WTC11 (cell line): ENCODE data around the gene NOC2L. TPM values are rescaled to one million over a fixed set of nuclear protein-coding genes. Genes with fewer than 3 reads are reported as not detected.

ENCODE experiments used
- ATAC-seq: fragments of 200-7000 bp; cut with Tn5 transposase; 2 replicates; pipeline ENCODE4 v1.10.0; 2021; ENCODE audit warnings: mild to moderate bottlenecking, moderate library complexity
- CTCF ChIA-PET: fragments of 300-600 bp; sonication (Branson Sonifier 250); formaldehyde crosslinking; loops from one replicate; lab custom pipeline; 2021; ENCODE audit warnings: antibody characterized with exemption; lab: Charles Lee
- POLR2A ChIA-PET: fragments of 350-600 bp; sonication (Branson Sonifier 250); formaldehyde crosslinking; loops from one replicate; lab custom pipeline; 2021; ENCODE audit warnings: antibody characterized with exemption; lab: Charles Lee
- DNase-seq: peaks from one replicate; pipeline ENCODE4 v3.0.0; 2021; ENCODE audit warnings: low spot score
- H3K27ac Mint-ChIP-seq: 2 replicates; pipeline ENCODE4 v1.8.0; 2021; ENCODE audit warnings: mixed read lengths
- H3K27me3 Mint-ChIP-seq: 2 replicates; pipeline ENCODE4 v1.8.0; 2021; ENCODE audit warnings: low read depth, mild to moderate bottlenecking, moderate library complexity, mixed read lengths
- H3K36me3 Mint-ChIP-seq: 2 replicates; pipeline ENCODE4 v1.8.0; 2021; ENCODE audit warnings: mixed read lengths
- H3K4me1 Mint-ChIP-seq: 2 replicates; pipeline ENCODE4 v1.8.0; 2022; ENCODE audit warnings: mixed read lengths
- H3K4me3 Mint-ChIP-seq: 2 replicates; pipeline ENCODE4 v1.8.0; 2021; ENCODE audit warnings: mild to moderate bottlenecking, moderate library complexity, mixed read lengths
- H3K9me3 Mint-ChIP-seq: 2 replicates; pipeline ENCODE4 v1.8.0; 2021; ENCODE audit warnings: mixed read lengths
- JAZF1 ChIP-seq: fragments of 250-450 bp; sonication (Bioruptor Pico); IDR thresholded peaks from 2 replicates; pipeline ENCODE4 v1.9.0; 2021; ENCODE audit warnings: moderate library complexity, mild to moderate bottlenecking, inconsistent platforms
- JUN ChIP-seq: sonication (generic); formaldehyde crosslinking; IDR thresholded peaks from 2 replicates; pipeline ENCODE4 v1.8.0; 2023; ENCODE audit warnings: mild to moderate bottlenecking, missing genetic modification reagents
- PRRX2 ChIP-seq: fragments of 250-450 bp; sonication (Bioruptor Pico); IDR thresholded peaks from 2 replicates; pipeline ENCODE4 v1.8.0; 2021; ENCODE audit warnings: mild to moderate bottlenecking
- RELA ChIP-seq: sonication (generic); formaldehyde crosslinking; IDR thresholded peaks from 2 replicates; pipeline ENCODE4 v1.8.1; 2022; ENCODE audit warnings: missing genetic modification reagents, mild to moderate bottlenecking, borderline replicate concordance
- SOX15 ChIP-seq: fragments of 250-450 bp; sonication (Bioruptor Pico); IDR thresholded peaks from 2 replicates; pipeline ENCODE4 v1.9.0; 2021; ENCODE audit warnings: mild to moderate bottlenecking
- ZBTB21 ChIP-seq: sonication (generic); formaldehyde crosslinking; IDR thresholded peaks from 2 replicates; pipeline ENCODE4 v1.8.1; 2023; ENCODE audit warnings: mild to moderate bottlenecking, missing genetic modification reagents, borderline replicate concordance
- ZNF219 ChIP-seq: sonication (generic); formaldehyde crosslinking; IDR thresholded peaks from 2 replicates; pipeline ENCODE4 v1.8.0; 2023; ENCODE audit warnings: missing genetic modification reagents, mild to moderate bottlenecking, borderline replicate concordance
- total RNA-seq: library from RNA; stranded (reverse); gene quantifications from 3 replicates; pipeline ENCODE4 v1.2.3, GENCODE V29; 2021
- TF ChIP-seq, protein P1 (sequence below): fragments of 250-450 bp; sonication (Bioruptor Pico); IDR thresholded peaks from 2 replicates; pipeline ENCODE4 v2.1.2; 2022; ENCODE audit warnings: mild to moderate bottlenecking, moderate library complexity
- TF ChIP-seq, protein P2 (sequence below): sonication (generic); formaldehyde crosslinking; IDR thresholded peaks from 2 replicates; pipeline ENCODE4 v1.8.0; 2022; ENCODE audit warnings: mild to moderate bottlenecking, missing genetic modification reagents
- TF ChIP-seq, protein P3 (sequence below): sonication (generic); formaldehyde crosslinking; IDR thresholded peaks from 2 replicates; pipeline ENCODE4 v1.8.0; 2022; ENCODE audit warnings: missing genetic modification reagents
- TF ChIP-seq, protein P4 (sequence below): sonication (generic); formaldehyde crosslinking; IDR thresholded peaks from 2 replicates; pipeline ENCODE4 v1.8.0; 2023; ENCODE audit warnings: mild to moderate bottlenecking, missing genetic modification reagents
- TF ChIP-seq, protein P5 (sequence below): sonication (generic); formaldehyde crosslinking; IDR thresholded peaks from 2 replicates; pipeline ENCODE4 v1.8.1; 2022; ENCODE audit warnings: mild to moderate bottlenecking, missing genetic modification reagents, moderate library complexity, borderline replicate concordance
- TF ChIP-seq, protein P6 (sequence below): sonication (generic); formaldehyde crosslinking; IDR thresholded peaks from 2 replicates; pipeline ENCODE4 v1.8.1; 2023; ENCODE audit warnings: mild to moderate bottlenecking, moderate library complexity, missing genetic modification reagents
- TF ChIP-seq, protein P7 (sequence below): sonication (generic); formaldehyde crosslinking; IDR thresholded peaks from 2 replicates; pipeline ENCODE4 v1.8.1; 2023; ENCODE audit warnings: mild to moderate bottlenecking, missing genetic modification reagents, moderate library complexity
- TF ChIP-seq, protein P8 (sequence below): fragments of 250-450 bp; sonication (Bioruptor Pico); IDR thresholded peaks from 2 replicates; pipeline ENCODE4 v1.9.0; 2021; ENCODE audit warnings: mild to moderate bottlenecking, borderline replicate concordance

The NOC2L gene
- total RNA-seq, 1 experiment from 2014 or later, result 182 TPM

DNA sequence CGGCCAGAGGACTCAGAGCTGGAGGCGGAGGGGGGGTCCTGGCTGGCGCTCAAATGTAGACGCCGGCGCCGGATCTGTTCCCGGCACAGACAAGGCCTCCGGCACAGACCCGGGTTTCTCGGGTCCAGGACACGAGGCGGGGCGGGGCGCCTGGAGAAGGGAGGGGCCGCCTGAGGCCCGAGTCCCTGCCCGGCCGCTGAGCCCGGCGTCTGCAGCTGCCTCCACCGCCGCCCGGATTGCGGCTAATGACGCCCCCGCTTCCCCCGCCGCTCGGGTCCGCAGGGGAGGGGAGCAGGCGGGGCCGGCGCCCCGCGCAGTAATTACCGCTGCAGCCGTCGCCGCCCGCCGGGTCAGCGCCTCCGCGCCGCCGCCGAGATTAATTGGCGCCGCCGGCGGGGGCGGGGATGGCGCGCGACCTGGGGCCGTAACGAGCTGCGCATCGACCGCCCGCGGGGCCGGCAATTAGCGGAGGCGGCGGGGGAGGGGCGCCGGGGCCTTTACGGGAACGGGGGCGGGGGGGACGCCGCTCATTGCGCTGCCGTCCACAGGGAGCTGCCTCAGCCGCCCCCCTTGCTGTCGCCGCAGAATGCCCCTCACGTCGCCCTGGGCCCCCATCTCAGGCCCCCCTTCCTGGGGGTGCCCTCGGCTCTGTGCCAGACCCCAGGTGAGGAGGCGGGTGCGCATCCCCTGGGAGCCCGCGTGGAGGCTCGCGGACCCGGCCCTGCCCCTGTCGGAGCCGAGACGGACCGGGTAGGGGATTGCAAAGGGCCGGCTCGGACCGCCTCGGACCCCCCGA, 17.3 kb downstream of the NOC2L start (continued):
- TF ChIP-seq, protein P1, sequence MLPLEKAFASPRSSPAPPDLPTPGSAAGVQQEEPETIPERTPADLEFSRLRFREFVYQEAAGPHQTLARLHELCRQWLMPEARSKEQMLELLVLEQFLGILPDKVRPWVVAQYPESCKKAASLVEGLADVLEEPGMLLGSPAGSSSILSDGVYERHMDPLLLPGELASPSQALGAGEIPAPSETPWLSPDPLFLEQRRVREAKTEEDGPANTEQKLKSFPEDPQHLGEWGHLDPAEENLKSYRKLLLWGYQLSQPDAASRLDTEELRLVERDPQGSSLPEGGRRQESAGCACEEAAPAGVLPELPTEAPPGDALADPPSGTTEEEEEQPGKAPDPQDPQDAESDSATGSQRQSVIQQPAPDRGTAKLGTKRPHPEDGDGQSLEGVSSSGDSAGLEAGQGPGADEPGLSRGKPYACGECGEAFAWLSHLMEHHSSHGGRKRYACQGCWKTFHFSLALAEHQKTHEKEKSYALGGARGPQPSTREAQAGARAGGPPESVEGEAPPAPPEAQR (CRISPR knock-in tag), result no peak
- TF ChIP-seq SOX15 (CRISPR knock-in tag) (no peak), ZBTB21 (CRISPR knock-in tag) (no peak), ZNF219 (CRISPR knock-in tag) (no peak)
- TF ChIP-seq, protein P2, sequence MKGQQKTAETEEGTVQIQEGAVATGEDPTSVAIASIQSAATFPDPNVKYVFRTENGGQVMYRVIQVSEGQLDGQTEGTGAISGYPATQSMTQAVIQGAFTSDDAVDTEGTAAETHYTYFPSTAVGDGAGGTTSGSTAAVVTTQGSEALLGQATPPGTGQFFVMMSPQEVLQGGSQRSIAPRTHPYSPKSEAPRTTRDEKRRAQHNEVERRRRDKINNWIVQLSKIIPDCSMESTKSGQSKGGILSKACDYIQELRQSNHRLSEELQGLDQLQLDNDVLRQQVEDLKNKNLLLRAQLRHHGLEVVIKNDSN (CRISPR knock-in tag), result no peak
- TF ChIP-seq, protein P3, sequence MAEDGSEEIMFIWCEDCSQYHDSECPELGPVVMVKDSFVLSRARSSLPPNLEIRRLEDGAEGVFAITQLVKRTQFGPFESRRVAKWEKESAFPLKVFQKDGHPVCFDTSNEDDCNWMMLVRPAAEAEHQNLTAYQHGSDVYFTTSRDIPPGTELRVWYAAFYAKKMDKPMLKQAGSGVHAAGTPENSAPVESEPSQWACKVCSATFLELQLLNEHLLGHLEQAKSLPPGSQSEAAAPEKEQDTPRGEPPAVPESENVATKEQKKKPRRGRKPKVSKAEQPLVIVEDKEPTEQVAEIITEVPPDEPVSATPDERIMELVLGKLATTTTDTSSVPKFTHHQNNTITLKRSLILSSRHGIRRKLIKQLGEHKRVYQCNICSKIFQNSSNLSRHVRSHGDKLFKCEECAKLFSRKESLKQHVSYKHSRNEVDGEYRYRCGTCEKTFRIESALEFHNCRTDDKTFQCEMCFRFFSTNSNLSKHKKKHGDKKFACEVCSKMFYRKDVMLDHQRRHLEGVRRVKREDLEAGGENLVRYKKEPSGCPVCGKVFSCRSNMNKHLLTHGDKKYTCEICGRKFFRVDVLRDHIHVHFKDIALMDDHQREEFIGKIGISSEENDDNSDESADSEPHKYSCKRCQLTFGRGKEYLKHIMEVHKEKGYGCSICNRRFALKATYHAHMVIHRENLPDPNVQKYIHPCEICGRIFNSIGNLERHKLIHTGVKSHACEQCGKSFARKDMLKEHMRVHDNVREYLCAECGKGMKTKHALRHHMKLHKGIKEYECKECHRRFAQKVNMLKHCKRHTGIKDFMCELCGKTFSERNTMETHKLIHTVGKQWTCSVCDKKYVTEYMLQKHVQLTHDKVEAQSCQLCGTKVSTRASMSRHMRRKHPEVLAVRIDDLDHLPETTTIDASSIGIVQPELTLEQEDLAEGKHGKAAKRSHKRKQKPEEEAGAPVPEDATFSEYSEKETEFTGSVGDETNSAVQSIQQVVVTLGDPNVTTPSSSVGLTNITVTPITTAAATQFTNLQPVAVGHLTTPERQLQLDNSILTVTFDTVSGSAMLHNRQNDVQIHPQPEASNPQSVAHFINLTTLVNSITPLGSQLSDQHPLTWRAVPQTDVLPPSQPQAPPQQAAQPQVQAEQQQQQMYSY, result no peak
- TF ChIP-seq, protein P4, sequence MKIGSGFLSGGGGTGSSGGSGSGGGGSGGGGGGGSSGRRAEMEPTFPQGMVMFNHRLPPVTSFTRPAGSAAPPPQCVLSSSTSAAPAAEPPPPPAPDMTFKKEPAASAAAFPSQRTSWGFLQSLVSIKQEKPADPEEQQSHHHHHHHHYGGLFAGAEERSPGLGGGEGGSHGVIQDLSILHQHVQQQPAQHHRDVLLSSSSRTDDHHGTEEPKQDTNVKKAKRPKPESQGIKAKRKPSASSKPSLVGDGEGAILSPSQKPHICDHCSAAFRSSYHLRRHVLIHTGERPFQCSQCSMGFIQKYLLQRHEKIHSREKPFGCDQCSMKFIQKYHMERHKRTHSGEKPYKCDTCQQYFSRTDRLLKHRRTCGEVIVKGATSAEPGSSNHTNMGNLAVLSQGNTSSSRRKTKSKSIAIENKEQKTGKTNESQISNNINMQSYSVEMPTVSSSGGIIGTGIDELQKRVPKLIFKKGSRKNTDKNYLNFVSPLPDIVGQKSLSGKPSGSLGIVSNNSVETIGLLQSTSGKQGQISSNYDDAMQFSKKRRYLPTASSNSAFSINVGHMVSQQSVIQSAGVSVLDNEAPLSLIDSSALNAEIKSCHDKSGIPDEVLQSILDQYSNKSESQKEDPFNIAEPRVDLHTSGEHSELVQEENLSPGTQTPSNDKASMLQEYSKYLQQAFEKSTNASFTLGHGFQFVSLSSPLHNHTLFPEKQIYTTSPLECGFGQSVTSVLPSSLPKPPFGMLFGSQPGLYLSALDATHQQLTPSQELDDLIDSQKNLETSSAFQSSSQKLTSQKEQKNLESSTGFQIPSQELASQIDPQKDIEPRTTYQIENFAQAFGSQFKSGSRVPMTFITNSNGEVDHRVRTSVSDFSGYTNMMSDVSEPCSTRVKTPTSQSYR (CRISPR knock-in tag), result no peak
- TF ChIP-seq, protein P5, sequence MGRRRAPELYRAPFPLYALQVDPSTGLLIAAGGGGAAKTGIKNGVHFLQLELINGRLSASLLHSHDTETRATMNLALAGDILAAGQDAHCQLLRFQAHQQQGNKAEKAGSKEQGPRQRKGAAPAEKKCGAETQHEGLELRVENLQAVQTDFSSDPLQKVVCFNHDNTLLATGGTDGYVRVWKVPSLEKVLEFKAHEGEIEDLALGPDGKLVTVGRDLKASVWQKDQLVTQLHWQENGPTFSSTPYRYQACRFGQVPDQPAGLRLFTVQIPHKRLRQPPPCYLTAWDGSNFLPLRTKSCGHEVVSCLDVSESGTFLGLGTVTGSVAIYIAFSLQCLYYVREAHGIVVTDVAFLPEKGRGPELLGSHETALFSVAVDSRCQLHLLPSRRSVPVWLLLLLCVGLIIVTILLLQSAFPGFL (CRISPR knock-in tag), result no peak

DNA sequence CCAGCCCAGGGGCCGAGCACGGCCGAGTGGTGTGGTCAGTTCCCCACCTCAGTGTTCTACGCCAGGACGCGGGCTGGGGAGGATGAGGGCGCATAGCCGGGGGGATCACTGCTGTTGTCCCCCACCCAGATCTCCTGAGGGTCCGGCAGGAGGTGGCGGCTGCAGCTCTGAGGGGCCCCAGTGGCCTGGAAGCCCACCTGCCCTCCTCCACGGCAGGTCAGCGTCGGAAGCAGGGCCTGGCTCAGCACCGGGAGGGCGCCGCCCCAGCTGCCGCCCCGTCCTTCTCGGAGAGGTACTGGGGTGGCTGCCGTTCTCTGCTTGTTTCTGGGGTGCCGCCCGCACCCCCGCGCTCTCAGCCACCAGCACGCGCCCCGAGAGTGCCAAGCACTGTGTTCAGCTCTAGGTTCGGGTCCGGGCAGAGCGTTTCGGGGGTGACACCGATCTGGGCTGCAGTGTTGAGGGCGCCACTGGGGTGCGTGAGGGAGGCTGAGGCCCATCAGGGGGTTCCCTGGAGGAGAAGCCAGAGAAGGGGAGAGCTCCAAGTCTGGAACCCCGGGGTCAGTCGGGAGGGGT, 18.0 kb downstream of the NOC2L start:
- H3K4me1 Mint-ChIP-seq, result peaks cover 6% of the 10 kb centered on the region
- H3K27ac Mint-ChIP-seq, result no peak overlapping the region
- no peak for ATAC-seq
- no peak for DNase-seq
- ChIA-PET CTCF (interaction anchor here (0.8 to 4.9 kb wide), 15 partner anchors 10 to 123 kb away, joined by 3 to 40 read pairs (median 4); partner anchors contain the start of genes PLEKHN1 and SAMD11), POLR2A (no interaction called here)
- no peaks in the 10 kb centered on the region for H3K9me3 Mint-ChIP-seq
- H3K27me3 Mint-ChIP-seq, result peaks cover 61% of the 10 kb centered on the region
- no peaks in the 10 kb centered on the region for H3K36me3 Mint-ChIP-seq
- H3K4me3 Mint-ChIP-seq, result peak overlapping the region; percentile 70
- TF ChIP-seq RELA (CRISPR knock-in tag), result no peak
- TF ChIP-seq, protein P6, sequence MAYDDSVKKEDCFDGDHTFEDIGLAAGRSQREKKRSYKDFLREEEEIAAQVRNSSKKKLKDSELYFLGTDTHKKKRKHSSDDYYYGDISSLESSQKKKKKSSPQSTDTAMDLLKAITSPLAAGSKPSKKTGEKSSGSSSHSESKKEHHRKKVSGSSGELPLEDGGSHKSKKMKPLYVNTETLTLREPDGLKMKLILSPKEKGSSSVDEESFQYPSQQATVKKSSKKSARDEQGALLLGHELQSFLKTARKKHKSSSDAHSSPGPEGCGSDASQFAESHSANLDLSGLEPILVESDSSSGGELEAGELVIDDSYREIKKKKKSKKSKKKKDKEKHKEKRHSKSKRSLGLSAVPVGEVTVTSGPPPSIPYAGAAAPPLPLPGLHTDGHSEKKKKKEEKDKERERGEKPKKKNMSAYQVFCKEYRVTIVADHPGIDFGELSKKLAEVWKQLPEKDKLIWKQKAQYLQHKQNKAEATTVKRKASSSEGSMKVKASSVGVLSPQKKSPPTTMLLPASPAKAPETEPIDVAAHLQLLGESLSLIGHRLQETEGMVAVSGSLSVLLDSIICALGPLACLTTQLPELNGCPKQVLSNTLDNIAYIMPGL, result 0 out of 2 replicates have a peak, but pooled peaks have one; percentile 1
- TF ChIP-seq, protein P7, sequence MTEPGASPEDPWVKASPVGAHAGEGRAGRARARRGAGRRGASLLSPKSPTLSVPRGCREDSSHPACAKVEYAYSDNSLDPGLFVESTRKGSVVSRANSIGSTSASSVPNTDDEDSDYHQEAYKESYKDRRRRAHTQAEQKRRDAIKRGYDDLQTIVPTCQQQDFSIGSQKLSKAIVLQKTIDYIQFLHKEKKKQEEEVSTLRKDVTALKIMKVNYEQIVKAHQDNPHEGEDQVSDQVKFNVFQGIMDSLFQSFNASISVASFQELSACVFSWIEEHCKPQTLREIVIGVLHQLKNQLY (CRISPR knock-in tag), result 0 out of 2 replicates have a peak, but pooled peaks have one; percentile 44
- TF ChIP-seq ZNF219 (CRISPR knock-in tag), result no peak
- TF ChIP-seq, protein P8, sequence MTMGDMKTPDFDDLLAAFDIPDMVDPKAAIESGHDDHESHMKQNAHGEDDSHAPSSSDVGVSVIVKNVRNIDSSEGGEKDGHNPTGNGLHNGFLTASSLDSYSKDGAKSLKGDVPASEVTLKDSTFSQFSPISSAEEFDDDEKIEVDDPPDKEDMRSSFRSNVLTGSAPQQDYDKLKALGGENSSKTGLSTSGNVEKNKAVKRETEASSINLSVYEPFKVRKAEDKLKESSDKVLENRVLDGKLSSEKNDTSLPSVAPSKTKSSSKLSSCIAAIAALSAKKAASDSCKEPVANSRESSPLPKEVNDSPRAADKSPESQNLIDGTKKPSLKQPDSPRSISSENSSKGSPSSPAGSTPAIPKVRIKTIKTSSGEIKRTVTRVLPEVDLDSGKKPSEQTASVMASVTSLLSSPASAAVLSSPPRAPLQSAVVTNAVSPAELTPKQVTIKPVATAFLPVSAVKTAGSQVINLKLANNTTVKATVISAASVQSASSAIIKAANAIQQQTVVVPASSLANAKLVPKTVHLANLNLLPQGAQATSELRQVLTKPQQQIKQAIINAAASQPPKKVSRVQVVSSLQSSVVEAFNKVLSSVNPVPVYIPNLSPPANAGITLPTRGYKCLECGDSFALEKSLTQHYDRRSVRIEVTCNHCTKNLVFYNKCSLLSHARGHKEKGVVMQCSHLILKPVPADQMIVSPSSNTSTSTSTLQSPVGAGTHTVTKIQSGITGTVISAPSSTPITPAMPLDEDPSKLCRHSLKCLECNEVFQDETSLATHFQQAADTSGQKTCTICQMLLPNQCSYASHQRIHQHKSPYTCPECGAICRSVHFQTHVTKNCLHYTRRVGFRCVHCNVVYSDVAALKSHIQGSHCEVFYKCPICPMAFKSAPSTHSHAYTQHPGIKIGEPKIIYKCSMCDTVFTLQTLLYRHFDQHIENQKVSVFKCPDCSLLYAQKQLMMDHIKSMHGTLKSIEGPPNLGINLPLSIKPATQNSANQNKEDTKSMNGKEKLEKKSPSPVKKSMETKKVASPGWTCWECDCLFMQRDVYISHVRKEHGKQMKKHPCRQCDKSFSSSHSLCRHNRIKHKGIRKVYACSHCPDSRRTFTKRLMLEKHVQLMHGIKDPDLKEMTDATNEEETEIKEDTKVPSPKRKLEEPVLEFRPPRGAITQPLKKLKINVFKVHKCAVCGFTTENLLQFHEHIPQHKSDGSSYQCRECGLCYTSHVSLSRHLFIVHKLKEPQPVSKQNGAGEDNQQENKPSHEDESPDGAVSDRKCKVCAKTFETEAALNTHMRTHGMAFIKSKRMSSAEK (CRISPR knock-in tag), result no peak
- TF ChIP-seq JUN (CRISPR knock-in tag), result no peak
- TF ChIP-seq JAZF1 (CRISPR knock-in tag), result no peak
- TF ChIP-seq PRRX2 (CRISPR knock-in tag), result no peak
